GM19468 (cell line): ENCODE results near the gene ZDHHC24.

Experiments used
- ATAC-seq: cut with Tn5 transposase; IDR thresholded peaks from one replicate; pipeline ENCODE4 v1.9.1; 2021; ENCODE audit warnings: mild to moderate bottlenecking, moderate library complexity, moderate number of reproducible peaks; ENCODE audit not compliant: unreplicated experiment; ENCODE audit errors: extremely low read depth

Gene ZDHHC24

DNA sequence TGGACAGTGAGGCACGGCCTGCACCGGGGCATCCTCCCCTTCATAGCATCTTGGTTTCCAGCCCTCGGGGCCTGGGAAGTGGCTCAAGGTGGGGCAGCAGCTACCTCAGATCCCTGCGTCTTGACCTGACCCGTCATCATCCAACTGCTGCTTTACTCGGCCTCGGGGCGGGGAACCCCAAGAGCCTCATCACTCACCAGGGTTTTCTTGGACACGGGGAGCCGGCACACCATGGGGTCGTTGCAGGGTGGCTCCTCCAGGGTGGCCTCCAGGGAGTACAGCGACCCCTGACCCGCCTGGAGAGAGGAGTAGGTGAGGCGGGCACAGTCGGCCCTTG is 21.9 kb upstream of the ZDHHC24 start:
- no peak for ATAC-seq

GRCh38 chr11:66566221-66566620 is 20.4 kb upstream of the ZDHHC24 start:
- ATAC-seq = no peak

DNA sequence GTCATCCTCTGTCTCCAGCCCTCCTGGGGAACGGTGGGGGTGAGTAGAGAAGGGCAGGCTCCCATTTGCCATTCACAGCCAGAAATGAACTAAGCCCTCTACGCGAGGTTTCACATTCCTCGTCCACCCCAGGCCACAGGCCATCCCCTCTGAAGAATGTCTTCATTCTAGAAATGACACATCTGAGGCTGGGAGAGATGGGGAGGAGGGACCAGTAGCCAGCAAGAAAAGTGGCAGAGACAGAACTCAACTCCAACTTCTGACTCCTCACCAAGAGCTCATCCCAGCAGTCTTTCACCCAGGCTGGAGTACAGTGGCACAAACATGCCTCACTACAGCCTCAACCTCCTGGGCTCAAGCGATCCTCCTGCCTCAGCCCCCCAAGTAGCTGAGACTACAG is 19.1 kb upstream of the ZDHHC24 start:
- no peak for ATAC-seq

DNA sequence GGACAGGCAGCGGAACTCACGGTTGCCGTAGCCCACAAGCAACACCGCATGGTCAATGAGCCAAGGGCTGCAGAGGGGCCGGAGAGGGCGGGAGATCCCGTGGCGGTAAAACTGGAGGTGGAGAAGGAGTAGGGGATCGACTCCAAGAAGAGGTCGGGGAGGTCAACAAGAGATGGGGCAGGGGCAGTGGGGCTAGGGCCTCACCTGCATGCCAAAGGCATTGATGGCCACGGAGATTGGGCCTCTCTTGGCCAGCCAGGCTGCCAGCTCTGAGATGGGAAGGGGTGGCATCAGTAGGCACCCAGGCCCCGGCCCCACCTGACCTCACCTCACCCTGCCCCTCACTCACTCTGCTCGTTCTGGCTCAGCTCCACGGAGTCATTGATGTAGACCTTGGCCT is 18.7 kb upstream of the ZDHHC24 start:
- ATAC-seq = no peak

DNA sequence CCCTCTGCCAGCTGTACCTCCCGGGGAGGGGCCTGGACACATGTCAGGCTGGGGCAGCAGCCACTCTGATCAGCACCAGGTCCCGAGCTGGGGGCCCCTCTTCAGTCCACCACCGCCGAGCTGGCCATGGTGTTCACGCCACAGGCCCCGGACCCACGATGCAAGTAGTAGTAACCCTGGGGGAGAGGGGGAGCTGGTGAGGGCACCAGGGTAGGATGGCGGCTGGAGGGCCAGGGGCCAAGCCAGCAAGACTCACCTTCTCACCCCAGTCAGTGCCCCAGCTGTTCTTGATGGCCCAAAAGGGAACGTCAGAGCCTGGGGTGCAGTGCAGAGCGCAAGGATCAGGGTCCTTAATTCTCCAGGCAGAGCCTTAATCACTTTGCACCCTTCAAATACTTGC is 18.0 kb upstream of the ZDHHC24 start:
- no peak for ATAC-seq

DNA sequence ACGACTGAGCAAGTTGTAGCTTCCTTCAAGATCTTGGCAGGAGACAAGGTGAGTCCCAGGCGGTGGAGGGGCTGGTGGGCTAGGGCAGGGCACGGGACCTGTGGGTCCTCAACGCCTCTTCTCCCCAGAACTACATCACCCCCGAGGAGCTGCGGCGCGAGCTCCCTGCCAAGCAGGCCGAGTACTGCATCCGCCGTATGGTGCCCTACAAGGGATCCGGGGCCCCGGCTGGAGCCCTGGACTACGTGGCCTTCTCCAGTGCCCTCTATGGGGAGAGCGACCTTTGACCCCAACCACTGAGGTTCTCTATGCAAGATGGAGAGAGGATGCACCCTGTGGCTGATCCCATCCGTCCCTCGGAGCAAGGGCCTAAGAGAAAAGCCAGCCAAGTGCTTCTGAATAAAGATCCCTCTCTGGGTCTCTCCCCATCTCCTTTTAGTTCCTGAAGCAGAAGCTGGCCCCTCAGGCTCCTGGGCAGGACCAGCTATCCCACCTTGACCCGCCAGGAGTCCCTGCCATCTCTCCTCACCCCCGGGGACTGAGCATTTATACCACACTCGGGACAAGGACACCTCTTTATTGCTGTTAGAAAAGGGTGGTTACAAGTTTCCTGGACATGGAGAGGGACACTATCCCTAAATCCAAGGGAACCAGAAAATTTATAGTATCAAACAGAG is 17.2 kb upstream of the ZDHHC24 start:
- ATAC-seq = no peak

DNA sequence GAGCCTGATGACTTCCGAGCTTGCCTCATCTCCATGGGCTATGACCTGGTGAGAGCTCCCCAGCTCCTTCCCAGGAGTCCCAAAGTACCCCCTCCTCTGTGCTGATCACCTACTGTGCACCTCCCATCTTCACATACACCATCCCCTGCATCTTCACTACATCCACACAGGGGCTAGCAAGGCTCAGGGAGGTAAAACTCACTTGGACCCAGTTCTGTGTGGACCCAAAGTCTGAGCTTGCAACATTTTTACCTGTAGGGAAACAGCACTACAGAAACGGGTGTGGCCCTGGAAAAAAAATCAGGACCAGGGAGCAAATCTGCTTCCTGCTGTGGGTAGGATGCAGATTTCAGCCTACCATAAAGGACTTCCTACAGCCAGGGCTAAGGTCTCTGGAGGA is 16.4 kb upstream of the ZDHHC24 start:
- no peak for ATAC-seq

- no peak for ATAC-seq
Observed at GRCh38 chr11:66561975-66562248, 16.1 kb upstream of the ZDHHC24 start.

- ATAC-seq = no peak
Observed at GRCh38 chr11:66561178-66561974, 15.5 kb upstream of the ZDHHC24 start.

DNA sequence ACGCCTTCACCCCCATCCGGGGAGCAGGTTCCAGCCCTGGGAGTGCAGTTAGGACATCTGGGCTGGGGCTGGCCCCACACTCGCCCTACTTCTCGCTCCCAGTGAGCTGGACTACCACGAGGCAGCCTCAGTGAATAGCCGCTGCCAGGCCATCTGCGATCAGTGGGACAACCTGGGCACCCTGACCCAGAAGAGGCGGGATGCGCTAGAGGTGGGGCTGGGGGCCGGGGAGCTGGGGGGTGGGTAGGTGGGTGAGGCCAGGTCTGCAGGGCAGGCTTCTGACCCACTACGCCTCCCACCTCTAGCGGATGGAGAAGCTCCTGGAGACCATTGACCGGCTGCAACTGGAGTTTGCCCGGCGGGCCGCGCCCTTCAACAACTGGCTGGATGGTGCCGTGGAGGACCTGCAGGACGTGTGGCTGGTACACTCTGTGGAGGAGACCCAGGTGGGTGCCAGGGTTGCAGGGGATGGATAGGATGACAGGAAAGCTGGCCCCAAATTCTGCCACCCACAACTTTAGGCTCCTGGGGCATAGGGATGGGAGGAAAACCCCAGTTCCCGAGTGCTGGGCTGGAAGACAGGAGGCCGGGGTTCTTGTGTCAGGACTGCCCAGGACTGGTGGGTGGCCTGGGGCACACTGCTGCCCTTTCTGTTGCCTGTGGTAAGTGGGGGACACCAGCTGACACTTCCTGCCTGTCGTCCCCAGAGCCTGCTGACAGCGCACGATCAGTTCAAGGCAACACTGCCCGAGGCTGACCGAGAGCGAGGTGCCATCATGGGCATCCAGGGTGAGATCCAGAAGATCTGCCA is 14.2 kb upstream of the ZDHHC24 start:
- no peak for ATAC-seq

GRCh38 chr11:66559142-66559865 is 13.5 kb upstream of the ZDHHC24 start:
- no peak for ATAC-seq

GRCh38 chr11:66557733-66558326 is 12.0 kb upstream of the ZDHHC24 start:
- ATAC-seq = no peak

GRCh38 chr11:66556086-66556485 is 10.2 kb upstream of the ZDHHC24 start:
- ATAC-seq = no peak

- ATAC-seq = no peak
Observed at GRCh38 chr11:66555416-66555815, 9.6 kb upstream of the ZDHHC24 start.

DNA sequence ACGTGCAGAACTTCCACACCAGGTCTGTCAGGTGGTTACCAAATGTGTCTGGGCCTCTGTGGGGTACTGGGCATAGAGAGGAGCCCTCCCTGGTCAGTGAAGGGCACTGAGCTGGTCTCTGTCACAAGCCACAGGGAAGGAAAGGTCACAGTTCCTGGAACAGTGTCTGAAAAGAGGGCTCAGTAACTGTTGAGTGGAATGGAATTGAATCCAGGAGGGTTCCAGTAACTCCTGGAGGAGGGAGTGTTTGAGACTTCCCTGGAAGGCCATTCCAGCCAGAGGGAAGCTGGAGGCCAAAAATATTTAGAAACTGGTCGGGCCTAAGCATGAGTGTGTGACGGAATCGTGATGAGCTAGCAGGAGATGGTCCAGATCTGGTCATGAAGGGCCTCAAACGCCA is 8.8 kb upstream of the ZDHHC24 start:
- no peak for ATAC-seq

GRCh38 chr11:66550887-66551286 is 5.0 kb upstream of the ZDHHC24 start:
- ATAC-seq = no peak

DNA sequence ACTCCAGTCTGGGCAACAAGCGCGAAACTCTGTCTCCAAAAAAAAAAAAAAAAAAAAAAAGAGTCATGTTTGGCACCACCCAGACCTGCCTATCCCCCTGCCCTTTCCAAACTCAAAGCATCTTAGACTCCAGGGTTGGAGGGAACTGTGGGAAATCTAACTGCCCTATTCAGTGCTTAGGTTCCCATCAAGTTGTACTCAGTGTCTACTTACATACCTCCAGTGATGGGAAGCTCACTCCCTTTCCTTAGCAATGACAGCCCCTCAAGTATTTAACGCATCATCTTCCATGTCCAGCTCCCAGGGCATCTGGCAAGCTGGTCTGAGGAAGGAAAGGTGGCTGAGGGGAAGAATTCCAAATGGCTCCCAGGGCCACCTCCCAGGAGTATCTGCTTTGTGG is 3.8 kb upstream of the ZDHHC24 start:
- no peak for ATAC-seq

DNA sequence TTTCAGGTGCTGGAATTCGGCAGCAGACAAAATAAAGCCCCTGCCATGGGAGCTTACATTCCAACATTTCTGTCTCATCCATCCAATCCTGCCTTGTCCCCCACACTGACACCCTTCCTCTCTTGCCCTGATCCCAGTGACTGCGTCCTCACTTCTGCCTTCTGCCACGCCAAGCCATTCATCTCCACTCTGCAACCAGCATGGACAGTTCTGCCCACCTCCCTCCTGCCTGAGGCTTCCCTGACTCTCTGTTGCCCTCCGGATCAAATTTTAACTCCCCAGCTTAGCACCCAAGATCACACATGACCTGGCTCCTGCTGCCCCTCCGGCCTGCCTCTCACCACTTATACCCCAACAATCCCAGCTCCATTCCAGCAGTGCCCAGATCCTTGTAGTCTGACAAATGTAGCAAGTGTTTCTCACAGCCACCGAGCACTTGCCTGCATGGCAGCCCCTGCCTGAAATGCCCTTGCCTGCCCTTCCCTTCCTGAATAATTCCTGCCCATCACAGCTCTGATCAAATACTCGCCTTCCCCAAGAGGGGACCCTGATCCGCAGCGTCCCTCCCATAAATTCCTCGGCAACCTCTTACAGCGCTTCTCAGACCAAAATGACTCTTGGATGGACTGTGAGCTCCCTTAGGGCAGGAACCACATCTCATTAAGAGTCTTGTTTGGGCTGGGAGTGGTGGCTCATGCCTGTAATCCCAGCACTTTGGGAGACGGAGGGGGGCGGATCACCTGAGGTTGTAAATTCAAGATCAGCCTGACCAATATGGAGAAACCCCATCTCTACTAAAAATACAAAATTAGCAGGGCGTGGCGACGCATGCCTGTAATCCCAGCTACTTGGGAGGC is 3.2 kb upstream of the ZDHHC24 start:
- ATAC-seq = no peak

DNA sequence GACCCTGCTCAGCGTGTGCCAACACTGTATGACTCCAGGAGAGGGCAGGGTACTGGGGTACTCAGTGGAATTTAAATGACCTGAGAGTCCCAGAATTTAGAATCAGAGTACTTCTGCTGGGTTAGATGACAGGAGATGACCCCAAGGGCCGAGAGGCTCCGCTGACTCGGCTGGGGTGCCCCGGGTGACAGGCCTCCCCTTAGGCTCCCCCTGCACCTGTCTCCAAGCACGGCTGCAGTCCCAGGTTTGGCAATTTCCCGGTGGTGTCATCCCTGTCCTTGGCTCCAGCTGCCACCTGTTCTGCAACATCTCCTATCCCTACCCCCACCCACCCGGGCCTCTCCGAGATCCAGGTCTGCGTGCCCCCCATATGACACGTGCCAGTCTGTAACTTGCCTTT is 2.2 kb upstream of the ZDHHC24 start:
- ATAC-seq = no peak

DNA sequence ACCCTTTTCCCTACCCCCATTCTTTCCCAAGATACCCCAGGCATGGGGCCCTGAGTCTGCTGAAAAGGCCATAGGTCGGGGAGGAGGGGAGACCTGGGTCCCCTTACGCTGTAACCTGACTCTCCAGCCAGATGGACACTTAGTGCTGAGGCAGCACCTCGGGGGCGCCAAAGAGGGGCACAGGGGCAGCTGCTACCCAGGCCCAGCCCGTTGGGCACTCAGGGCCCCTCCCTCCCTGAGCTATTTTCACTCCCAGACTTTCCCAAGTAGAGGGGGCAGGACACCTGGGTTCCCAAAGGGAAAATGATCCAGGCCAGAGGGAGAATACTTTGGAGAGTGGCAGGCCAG is 1.8 kb upstream of the ZDHHC24 start:
- ATAC-seq = no peak
